Measurements from ENCODE around the gene ARSG. TPM values are rescaled to one million over a fixed set of nuclear protein-coding genes. Genes with fewer than 3 reads are reported as not detected.

The ARSG gene
- total RNA-seq, 1 experiment from 2014 or later, result 7.9 TPM

DNA sequence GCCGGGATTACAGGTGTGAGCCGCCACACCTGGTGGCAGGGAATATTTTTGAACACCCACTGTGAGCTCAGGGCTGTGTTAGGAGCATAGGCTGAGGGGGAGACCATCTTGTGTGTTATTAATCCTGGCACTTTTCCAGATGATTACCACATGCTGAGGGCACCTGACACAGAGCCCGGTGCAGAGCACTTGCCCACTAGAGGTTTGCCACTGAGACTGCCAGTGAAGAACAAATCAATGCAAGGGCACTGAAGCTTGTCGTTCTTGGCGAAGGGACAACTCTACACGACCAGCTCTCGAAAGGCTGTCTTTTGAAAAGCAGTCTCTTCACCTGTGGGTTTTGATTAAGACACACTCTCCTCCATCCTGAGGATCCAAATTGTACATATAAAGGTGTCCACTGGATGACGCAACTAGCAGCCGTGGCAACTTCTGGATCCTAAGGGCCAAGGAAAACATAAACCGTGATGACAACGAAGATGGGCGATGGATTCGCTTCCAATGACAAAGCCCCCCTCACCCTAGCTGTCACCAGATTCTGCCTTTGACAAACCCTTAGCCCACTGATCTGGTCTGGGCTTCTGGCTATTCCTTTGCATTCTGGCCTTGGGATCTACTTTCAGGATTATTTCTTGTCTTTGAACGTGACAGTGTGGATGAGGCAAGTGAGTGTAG lies 137.3 kb downstream of the ARSG start:
- DNase-seq (ENCODE audit: low spot score) (no peak), ATAC-seq (no peak)
- Mint-ChIP-seq H3K4me3 (no peak overlapping the region), H3K4me1 (peaks cover 11% of the 10 kb centered on the region), H3K27ac (no peak overlapping the region), H3K36me3 (peaks cover 12% of the 10 kb centered on the region; the same call in 1 of the 2 replicates), H3K27me3 (ENCODE audit: low read depth) (no peaks in the 10 kb centered on the region), H3K9me3 (no peaks in the 10 kb centered on the region)
- ChIA-PET POLR2A (interaction anchor here (0.8 kb wide), 1 partner anchor 244 kb away, joined by 3 read pairs; no protein-coding TSS in a partner anchor), CTCF (interaction anchor here (0.8 to 1.2 kb wide), 2 partner anchors 29 to 30 kb away, joined by 3 to 5 read pairs; no protein-coding TSS in a partner anchor)
- TF ChIP-seq CBFB (CRISPR knock-in tag; IDR thresholded peaks at IDR 0.05; ENCODE audit: low read depth) (no peak), NR2C2 (CRISPR knock-in tag; IDR thresholded peaks at IDR 0.05) (no peak), NFATC4 (CRISPR knock-in tag; IDR thresholded peaks at IDR 0.05) (no peak), CREM (CRISPR knock-in tag; IDR thresholded peaks at IDR 0.05) (no peak), PRRX2 (CRISPR knock-in tag; IDR thresholded peaks at IDR 0.05) (no peak), SMAD4 (CRISPR knock-in tag; IDR thresholded peaks at IDR 0.05) (no peak), NR3C1 (CRISPR knock-in tag; conservative IDR thresholded peaks at IDR 0.05; ENCODE audit: low read depth) (no peak), E2F1 (CRISPR knock-in tag; IDR thresholded peaks at IDR 0.05) (no peak)
- TF ChIP-seq, protein P1, sequence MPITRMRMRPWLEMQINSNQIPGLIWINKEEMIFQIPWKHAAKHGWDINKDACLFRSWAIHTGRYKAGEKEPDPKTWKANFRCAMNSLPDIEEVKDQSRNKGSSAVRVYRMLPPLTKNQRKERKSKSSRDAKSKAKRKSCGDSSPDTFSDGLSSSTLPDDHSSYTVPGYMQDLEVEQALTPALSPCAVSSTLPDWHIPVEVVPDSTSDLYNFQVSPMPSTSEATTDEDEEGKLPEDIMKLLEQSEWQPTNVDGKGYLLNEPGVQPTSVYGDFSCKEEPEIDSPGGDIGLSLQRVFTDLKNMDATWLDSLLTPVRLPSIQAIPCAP (CRISPR knock-in tag; IDR thresholded peaks at IDR 0.05), result no peak

- Mint-ChIP-seq H3K27ac (no peak overlapping the region; the same call in 1 of the 2 replicates), H3K36me3 (peaks cover 12% of the 10 kb centered on the region; the same call in 1 of the 2 replicates), H3K9me3 (no peaks in the 10 kb centered on the region), H3K4me3 (no peak overlapping the region), H3K4me1 (peaks cover 2% of the 10 kb centered on the region), H3K27me3 (ENCODE audit: low read depth) (no peaks in the 10 kb centered on the region)
- POLR2A ChIA-PET, result no interaction called here
- ATAC-seq, result no peak
- CTCF ChIA-PET, result no interaction called here
- no peak for TF ChIP-seq RELA (CRISPR knock-in tag; IDR thresholded peaks at IDR 0.05; ENCODE audit: borderline replicate concordance)
- TF ChIP-seq ZSCAN18 (CRISPR knock-in tag; IDR thresholded peaks at IDR 0.05), result no peak
- TF ChIP-seq, protein P2, sequence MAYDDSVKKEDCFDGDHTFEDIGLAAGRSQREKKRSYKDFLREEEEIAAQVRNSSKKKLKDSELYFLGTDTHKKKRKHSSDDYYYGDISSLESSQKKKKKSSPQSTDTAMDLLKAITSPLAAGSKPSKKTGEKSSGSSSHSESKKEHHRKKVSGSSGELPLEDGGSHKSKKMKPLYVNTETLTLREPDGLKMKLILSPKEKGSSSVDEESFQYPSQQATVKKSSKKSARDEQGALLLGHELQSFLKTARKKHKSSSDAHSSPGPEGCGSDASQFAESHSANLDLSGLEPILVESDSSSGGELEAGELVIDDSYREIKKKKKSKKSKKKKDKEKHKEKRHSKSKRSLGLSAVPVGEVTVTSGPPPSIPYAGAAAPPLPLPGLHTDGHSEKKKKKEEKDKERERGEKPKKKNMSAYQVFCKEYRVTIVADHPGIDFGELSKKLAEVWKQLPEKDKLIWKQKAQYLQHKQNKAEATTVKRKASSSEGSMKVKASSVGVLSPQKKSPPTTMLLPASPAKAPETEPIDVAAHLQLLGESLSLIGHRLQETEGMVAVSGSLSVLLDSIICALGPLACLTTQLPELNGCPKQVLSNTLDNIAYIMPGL (CRISPR knock-in tag; IDR thresholded peaks at IDR 0.05), result no peak
- no peak for TF ChIP-seq ZNF396 (CRISPR knock-in tag; IDR thresholded peaks at IDR 0.05; ENCODE audit: borderline replicate concordance)
- TF ChIP-seq, protein P3, sequence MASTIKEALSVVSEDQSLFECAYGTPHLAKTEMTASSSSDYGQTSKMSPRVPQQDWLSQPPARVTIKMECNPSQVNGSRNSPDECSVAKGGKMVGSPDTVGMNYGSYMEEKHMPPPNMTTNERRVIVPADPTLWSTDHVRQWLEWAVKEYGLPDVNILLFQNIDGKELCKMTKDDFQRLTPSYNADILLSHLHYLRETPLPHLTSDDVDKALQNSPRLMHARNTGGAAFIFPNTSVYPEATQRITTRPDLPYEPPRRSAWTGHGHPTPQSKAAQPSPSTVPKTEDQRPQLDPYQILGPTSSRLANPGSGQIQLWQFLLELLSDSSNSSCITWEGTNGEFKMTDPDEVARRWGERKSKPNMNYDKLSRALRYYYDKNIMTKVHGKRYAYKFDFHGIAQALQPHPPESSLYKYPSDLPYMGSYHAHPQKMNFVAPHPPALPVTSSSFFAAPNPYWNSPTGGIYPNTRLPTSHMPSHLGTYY (CRISPR knock-in tag; IDR thresholded peaks at IDR 0.05), result no peak
- no peak for TF ChIP-seq MXD4 (CRISPR knock-in tag; IDR thresholded peaks at IDR 0.05; ENCODE audit: borderline replicate concordance)
- TF ChIP-seq, protein P4, sequence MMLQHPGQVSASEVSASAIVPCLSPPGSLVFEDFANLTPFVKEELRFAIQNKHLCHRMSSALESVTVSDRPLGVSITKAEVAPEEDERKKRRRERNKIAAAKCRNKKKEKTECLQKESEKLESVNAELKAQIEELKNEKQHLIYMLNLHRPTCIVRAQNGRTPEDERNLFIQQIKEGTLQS (CRISPR knock-in tag; conservative IDR thresholded peaks at IDR 0.05), result no peak
- TF ChIP-seq NR3C1 (CRISPR knock-in tag; conservative IDR thresholded peaks at IDR 0.05; ENCODE audit: low read depth), result no peak
- no peak for TF ChIP-seq MLX (CRISPR knock-in tag; IDR thresholded peaks at IDR 0.05)
- no peak for TF ChIP-seq FOXJ3 (CRISPR knock-in tag; IDR thresholded peaks at IDR 0.05; ENCODE audit: borderline replicate concordance)
- DNase-seq (ENCODE audit: low spot score), result no peak
Observed at GRCh38 chr17:68429881-68430280, 138.6 kb downstream of the ARSG start.
